Measurements from ENCODE around the gene FAM83B.
"Not testable (repeated sequence)": the region's sequence is repeated elsewhere in the genome, so short reads cannot be mapped to it uniquely, and the experiment has no call there.

FAM83B gene

DNA sequence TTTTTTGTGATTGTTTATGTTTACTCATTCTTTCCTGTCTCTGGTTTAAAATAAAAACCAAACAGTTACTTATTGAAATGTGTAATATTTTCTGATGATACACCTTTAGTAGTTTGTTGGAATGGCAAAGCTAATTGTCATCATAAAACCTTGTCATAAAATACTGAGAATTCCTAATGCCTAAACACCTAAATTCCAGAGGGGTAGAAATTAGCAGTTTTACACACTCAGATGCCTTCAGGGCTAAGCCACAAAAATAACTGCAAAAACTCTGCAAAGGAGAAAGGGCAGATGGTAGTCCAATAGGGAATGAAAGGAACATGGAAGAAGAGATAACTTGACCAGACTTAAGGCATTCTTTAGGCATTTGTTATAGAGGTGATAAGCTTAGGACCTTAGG is 30.3 kb downstream of the FAM83B start:
- TF ChIP-seq ZNF274 (IDR thresholded peaks at IDR 0.05; ENCODE audit: low read depth, low read length): no peak
- H3K4me3 ChIP-seq (ENCODE audit: low read length): no peak overlapping the region

DNA sequence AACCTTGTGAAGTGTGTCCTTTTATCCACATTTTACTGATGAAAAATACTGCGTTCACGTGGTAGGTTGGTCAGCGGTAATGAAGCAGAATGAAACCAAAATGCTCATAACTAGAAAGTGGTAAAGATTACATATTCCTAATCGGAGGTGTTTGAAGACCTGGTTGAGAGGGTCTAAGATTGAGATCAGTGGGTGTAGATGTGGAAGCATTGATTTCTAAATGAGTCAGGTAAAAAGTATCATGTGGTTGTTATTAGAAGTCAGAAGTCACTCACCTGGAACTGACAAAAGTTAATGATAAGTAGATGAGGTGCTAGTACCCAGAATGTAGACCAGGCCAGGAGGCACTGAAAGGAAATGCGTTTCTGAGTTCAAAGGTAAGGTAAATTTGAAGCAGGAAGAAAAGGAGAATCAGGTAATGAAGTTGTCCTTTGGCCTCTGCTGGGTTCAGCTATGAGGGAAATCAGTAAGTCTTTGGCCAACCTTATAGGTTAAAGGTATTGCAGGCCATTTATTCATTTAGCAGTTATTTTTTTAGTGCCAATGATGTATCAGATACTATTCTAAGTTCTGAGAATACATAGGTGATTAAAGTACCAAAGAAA is 31.2 kb downstream of the FAM83B start:
- H3K4me3 ChIP-seq (ENCODE audit: low read length): no peak overlapping the region
- no peak for TF ChIP-seq ZNF274 (IDR thresholded peaks at IDR 0.05; ENCODE audit: low read depth, low read length)

DNA sequence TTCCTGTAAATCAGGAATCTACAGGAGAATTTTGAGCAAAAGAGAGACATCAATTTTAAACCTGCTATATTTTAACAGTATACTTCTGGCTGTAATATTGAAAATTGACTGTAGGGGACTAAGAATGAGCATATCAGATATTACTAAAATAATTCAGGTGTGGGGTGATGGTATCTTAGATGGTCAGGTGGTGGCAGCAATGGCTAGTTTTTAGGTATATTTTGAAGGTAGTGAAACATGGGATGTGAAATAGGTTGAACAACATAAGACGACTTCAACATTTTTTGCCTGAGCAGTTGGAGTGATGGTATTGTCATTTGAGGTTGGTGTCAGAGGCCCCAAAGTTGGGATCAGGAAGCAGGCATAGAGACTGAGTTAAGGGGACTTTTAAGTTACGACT is 32.1 kb downstream of the FAM83B start:
- no peak for TF ChIP-seq ZNF274 (IDR thresholded peaks at IDR 0.05; ENCODE audit: low read depth, low read length)
- no peak overlapping the region for H3K4me3 ChIP-seq (ENCODE audit: low read length)

DNA sequence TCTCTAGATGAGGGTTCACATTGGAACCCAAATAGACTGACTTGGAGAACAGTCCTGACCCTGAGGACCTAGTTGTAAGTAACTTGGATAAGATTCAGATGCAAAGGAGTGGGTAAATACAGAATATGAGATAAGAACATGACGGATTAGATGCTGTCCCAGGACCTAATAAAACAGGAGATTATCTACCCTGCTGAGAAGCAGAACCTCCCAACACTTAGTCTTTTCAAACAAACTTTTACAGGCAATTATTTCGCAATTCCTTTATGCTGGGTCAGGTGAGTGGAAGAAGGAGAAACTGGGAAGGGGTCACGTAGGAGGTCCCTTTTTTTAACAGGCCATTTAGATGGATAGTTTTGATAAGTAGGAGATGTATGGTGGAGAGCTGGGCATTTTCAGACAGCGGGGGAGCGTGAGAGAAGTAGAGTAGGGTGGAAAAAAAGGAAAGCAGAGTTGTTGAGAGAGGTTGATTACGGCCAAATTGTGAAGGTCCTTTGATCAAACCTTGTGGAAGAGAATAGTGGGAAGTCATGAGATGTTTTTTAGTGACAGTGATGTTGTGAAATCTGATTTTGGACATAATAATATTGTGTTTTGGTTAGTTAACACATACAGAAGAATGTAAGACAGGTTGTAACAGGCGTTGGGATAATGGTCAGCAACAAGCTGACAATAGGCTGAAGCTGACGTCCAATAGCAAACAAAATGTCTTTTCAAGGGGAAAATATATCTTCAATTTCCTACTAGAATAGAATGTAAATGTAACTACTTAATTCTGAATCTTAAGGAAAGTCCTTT is 32.8 kb downstream of the FAM83B start:
- no peak overlapping the region for H3K4me3 ChIP-seq (ENCODE audit: low read length)
- TF ChIP-seq ZNF274 (IDR thresholded peaks at IDR 0.05; ENCODE audit: low read depth, low read length): no peak

DNA sequence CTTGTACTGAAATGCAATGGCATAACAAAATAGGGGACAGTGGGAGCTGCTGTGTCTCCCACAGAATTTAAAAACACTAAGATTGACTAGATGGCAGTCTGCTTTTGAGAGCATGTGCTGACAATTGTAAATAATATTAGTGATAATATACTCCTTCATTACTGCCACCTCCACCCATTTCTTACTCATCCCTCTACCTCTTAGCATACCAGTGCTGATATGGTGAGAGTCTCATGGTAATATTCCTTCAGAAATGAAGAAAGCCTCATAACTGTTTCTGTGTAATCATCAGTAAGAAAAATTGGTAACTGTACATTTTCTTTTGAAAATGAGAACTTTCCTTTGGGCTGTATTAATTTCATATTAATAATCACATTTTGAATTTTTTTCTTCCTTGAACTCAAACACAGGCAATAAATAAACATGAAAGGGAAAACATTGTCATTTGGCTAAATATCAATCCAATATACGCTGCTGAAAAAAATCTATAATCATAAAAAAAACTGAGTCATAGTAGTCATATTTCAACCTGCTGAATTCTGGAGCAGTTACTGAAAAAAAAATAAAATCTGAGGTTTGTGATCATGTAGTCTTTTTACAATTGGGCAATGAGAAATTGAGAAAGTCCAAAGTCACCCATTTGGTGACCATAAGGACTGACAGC is 34.6 kb downstream of the FAM83B start:
- H3K4me3 ChIP-seq (ENCODE audit: low read length): no peak overlapping the region
- no peak for TF ChIP-seq ZNF274 (IDR thresholded peaks at IDR 0.05; ENCODE audit: low read depth, low read length)

DNA sequence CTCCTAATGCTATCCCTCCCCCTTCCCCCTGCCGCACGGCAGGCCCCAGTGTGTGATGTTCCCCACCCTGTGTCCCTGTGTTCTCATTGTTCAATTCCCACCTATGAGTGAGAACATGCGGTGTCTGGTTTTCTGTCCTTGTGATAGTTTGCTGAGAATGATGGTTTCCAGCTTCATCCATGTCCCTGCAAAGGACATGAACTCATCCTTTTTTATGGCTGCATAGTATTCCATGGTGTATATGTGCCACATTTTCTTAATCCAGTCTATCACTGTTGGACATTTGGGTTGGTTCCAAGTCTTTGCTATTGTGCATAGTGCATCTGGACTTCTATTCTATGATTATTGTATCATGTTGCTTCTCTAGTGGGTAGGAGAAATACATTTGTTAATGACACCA is 35.3 kb downstream of the FAM83B start:
- H3K4me3 ChIP-seq (ENCODE audit: low read length): not testable (repeated sequence)

DNA sequence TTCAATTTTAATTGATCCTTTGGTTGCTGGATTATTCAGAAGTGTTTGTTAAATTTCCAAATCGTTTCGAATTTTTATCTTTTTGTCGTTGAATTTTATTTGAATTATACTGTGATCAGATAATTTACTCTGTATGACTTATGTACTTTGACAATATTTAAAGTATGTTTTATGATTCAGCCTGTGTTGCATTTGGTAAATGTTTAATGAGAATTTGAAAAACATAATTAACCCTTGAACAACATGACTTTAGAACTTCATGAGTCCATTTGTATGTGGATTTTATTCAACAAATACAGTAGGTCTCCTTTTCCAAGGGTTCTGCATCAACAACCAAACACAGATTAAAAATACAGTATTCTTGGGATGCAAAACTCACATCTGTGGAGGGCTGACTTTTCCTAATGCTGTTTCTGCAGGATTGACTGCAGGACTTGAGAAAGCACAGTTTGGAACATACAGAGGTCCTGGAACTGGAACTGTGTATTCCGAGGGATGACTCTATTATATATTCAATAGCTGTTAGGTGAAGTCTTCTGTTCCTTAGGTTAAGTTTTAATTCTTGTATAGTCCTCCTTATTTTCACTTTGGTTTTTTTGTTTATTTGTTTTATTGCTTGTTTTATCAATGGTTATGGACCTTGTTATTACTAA is 40.5 kb downstream of the FAM83B start:
- H3K4me3 ChIP-seq (ENCODE audit: low read length): no peak overlapping the region
- TF ChIP-seq ZNF274 (IDR thresholded peaks at IDR 0.05; ENCODE audit: low read depth, low read length): no peak

DNA sequence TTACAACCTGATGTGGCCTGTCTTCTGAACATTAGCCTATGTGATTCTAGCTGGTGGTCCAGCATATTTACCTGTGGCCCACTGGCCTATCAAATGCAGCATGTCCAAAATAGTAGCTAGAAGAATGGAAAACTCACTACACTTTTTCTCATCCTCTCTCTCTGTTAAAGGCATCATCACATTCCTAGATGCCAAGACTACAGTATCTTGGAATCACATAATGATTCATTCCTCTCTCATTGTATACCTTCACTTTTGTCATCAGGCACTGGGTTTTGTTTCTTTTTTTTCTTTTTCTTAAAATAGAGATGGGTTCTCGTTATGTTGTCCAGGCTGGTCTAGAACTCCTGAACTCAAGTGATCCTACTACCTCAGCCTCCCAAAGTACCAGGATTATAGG is 45.0 kb downstream of the FAM83B start:
- TF ChIP-seq ZNF274 (IDR thresholded peaks at IDR 0.05; ENCODE audit: low read depth, low read length): no peak

DNA sequence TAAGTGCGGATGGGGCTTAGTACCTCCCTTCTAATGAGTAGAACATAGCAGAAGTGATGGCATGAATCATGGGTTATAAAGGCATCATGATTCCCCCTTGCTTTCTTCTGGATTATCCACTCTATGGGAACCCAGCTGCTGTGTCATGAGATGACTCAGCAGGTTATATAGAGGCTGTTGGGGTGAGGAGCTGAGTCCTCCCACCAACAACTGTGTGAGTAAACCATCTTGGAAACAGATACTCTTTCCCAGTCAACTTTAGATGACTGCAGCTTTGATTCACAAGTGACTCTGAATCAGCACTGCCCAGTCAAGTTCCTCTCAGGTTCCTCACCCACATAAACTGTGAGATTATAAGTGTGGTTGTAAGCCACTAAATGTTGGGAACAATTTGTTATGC is 46.3 kb downstream of the FAM83B start:
- no peak for TF ChIP-seq ZNF274 (IDR thresholded peaks at IDR 0.05; ENCODE audit: low read depth, low read length)
- no peak overlapping the region for H3K4me3 ChIP-seq (ENCODE audit: low read length)

More for the DNA sequence above, 45.0 kb downstream of the FAM83B start:
- H3K4me3 ChIP-seq (ENCODE audit: low read length): no peak overlapping the region

DNA sequence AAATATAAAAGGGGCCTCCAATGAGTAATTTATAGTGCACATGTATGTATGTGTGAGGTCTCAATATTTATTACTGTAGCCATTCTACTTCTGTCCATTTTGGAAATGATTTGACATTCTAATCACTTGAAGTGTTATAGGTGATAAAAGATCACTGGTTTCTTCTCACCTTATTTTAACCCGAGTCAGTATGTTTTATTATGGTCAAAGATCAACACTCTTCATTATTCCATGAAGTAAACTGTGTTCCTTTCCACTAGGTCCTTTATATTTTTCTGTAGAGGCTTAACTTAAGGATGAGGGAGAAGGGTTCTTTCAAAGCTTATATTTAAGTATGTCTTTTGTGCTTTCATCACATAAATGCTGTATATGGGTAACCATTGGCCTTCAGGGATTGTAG is 47.2 kb downstream of the FAM83B start:
- TF ChIP-seq ZNF274 (IDR thresholded peaks at IDR 0.05; ENCODE audit: low read depth, low read length): no peak
- no peak overlapping the region for H3K4me3 ChIP-seq (ENCODE audit: low read length)

DNA sequence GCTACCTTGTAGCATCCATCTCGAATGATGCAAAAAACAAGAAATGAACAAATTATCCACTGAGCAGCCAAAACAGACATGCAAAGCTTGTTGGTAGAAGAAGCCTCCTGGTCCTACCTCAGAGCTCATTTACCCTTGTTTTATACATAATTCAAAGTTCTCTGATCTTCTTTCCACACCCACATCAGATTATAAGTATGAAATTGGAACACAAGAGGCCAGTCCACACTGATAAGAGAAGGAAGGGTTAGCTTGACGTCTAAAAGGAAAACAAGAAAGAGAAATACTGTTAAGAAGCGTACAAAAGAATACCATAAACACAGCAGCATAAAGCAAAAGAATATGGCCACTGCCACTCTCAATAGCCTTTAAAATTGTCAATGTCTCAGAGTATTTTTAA is 49.7 kb downstream of the FAM83B start:
- no peak overlapping the region for H3K4me3 ChIP-seq (ENCODE audit: low read length)
- TF ChIP-seq ZNF274 (IDR thresholded peaks at IDR 0.05; ENCODE audit: low read depth, low read length): no peak

DNA sequence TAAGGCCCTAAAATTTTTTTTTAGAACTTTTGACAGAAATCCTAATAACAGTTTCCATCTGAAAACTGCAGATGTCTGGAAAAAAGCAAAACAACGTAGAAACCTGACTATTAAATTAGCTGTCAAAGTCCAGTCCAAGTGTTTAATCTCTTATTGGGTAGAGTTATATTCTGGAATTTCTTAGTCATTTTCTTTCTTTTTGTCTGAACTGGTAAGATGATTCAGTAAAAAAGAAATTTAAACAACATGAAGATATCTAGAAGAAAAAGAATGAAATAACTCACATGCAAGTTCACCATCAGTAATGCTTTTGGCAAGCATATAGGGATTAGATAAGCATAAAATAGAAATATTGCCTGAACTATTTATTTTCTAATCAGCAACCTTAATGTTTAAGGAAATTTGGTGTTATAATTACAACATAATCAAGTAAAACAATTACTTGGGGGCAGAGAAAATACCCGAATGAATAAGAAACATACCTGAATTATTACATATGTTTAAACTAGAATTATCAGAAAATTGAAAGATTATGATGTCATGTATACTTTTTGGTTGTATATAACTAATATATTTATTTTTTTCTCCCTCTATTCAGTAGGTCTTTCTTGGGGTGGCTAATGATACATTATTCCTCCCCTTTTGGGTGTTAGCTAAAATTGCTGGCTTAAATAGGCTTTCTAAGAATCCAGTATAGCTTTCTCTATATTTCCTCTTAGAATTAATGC is 51.1 kb downstream of the FAM83B start:
- no peak overlapping the region for H3K4me3 ChIP-seq (ENCODE audit: low read length)
- TF ChIP-seq ZNF274 (IDR thresholded peaks at IDR 0.05; ENCODE audit: low read depth, low read length): no peak

DNA sequence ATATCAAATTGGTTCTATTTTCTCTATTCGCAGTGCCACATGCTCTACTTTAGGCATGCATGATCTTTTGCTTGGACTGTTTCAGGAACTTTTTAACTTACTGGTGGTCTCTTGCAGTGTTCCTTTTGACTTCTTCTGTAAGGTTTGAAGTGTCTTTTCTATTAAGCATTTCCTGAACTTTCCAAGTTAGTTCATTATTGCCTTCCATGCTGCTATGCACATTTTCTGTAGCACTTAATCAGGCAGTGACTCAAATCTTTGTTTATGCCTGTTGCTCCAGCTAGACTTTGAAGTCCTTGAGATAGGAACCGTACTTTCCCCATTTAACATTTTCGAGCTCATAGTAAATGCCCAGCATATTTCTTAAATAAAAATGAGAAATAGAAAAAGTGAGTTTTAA is 52.2 kb downstream of the FAM83B start:
- H3K4me3 ChIP-seq (ENCODE audit: low read length): no peak overlapping the region
- TF ChIP-seq ZNF274 (IDR thresholded peaks at IDR 0.05; ENCODE audit: low read depth, low read length): no peak

DNA sequence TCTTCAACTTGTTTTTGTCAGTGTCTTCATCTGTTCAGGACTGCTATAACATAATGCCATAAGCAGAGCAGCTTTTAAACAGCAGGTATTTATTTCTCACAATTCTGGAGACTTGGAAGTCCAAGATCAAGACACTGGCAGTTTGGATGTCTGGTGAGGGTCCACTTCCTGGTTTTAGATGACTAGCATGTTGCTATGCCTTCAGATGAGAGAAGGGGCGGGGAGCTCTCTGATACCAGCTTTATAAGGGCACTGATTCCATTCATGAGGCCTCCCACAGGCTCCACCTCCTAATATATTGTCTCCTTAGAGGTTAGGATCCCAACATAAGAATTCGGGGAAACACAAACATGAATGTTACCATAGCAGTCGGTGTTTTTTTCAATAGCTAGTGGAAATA is 52.9 kb downstream of the FAM83B start:
- TF ChIP-seq ZNF274 (IDR thresholded peaks at IDR 0.05; ENCODE audit: low read depth, low read length): no peak

More for the DNA sequence above, 52.9 kb downstream of the FAM83B start:
- H3K4me3 ChIP-seq (ENCODE audit: low read length): no peak overlapping the region

Data from GM08714 (cell line).